ENCODE measurements around the gene TCF25.

TCF25 gene

DNA sequence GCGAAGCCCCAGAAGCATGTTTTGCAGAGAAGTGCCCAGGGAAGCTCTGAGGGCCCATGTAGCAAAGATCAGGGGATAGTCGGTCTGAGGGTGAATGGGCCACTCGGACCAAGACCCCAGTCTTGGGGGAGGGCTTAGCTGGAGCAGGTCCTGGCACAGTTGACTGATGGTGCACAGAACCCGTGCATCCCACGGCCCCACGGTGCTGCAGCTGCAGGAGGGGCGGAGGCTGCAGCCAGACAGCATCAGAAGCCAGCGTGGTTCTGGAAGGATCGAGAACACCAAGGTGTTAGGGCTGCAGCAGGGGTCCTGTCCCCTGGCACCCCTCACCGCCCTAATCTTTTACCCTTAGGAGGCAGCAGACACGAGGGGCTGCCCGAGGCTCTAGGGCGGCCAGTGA lies 38.8 kb downstream of the TCF25 start:
- no peak for TF ChIP-seq TCF12 (IDR thresholded peaks at IDR 0.05; ENCODE audit: low read depth)
- no peak for TF ChIP-seq ZBTB7A (IDR thresholded peaks at IDR 0.05; ENCODE audit: low read depth)
- no peak for TF ChIP-seq TAF1 (IDR thresholded peaks at IDR 0.05; ENCODE audit: low read depth)
- no peak for TF ChIP-seq EGR1 (IDR thresholded peaks at IDR 0.05)
- no peak for TF ChIP-seq RAD21 (IDR thresholded peaks at IDR 0.05; ENCODE audit: low read depth)
- TF ChIP-seq, protein P1, sequence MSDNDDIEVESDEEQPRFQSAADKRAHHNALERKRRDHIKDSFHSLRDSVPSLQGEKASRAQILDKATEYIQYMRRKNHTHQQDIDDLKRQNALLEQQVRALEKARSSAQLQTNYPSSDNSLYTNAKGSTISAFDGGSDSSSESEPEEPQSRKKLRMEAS (IDR thresholded peaks at IDR 0.05): no peak
- TF ChIP-seq, protein P2, sequence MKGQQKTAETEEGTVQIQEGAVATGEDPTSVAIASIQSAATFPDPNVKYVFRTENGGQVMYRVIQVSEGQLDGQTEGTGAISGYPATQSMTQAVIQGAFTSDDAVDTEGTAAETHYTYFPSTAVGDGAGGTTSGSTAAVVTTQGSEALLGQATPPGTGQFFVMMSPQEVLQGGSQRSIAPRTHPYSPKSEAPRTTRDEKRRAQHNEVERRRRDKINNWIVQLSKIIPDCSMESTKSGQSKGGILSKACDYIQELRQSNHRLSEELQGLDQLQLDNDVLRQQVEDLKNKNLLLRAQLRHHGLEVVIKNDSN (IDR thresholded peaks at IDR 0.05): no peak
- TF ChIP-seq, protein P3, sequence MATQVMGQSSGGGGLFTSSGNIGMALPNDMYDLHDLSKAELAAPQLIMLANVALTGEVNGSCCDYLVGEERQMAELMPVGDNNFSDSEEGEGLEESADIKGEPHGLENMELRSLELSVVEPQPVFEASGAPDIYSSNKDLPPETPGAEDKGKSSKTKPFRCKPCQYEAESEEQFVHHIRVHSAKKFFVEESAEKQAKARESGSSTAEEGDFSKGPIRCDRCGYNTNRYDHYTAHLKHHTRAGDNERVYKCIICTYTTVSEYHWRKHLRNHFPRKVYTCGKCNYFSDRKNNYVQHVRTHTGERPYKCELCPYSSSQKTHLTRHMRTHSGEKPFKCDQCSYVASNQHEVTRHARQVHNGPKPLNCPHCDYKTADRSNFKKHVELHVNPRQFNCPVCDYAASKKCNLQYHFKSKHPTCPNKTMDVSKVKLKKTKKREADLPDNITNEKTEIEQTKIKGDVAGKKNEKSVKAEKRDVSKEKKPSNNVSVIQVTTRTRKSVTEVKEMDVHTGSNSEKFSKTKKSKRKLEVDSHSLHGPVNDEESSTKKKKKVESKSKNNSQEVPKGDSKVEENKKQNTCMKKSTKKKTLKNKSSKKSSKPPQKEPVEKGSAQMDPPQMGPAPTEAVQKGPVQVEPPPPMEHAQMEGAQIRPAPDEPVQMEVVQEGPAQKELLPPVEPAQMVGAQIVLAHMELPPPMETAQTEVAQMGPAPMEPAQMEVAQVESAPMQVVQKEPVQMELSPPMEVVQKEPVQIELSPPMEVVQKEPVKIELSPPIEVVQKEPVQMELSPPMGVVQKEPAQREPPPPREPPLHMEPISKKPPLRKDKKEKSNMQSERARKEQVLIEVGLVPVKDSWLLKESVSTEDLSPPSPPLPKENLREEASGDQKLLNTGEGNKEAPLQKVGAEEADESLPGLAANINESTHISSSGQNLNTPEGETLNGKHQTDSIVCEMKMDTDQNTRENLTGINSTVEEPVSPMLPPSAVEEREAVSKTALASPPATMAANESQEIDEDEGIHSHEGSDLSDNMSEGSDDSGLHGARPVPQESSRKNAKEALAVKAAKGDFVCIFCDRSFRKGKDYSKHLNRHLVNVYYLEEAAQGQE (IDR thresholded peaks at IDR 0.05; ENCODE audit: low read depth): no peak
- TF ChIP-seq TEAD4 (IDR thresholded peaks at IDR 0.05): no peak
- TF ChIP-seq EP300 (IDR thresholded peaks at IDR 0.05; ENCODE audit: borderline replicate concordance): no peak
- no peak for TF ChIP-seq CREB1 (IDR thresholded peaks at IDR 0.05; ENCODE audit: low read depth)
- no peak for TF ChIP-seq FOXM1 (IDR thresholded peaks at IDR 0.05; ENCODE audit: borderline replicate concordance, low read depth)
- TF ChIP-seq NFIC (IDR thresholded peaks at IDR 0.05): no peak
- TF ChIP-seq YY1 (IDR thresholded peaks at IDR 0.05; ENCODE audit: low read depth): no peak

DNA sequence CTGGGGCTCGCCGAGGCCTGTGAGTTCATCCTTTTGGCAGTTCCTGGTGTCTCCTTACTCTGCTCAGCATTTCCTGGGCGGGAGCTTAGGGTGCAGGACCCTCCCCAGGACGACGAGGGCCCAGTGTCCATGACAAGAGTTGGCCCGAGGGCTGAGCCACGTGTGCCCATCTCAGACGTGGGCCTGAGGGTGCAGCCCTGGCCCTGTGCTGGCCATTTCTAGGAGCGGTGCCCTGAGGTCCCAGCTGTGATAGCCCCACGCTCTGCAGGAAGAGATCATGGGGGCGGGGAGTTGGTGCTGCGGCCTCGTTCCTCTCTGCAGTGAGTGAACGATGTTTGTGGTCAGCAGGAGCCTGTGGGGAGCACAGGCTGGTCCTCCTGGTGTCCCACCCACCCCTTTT lies 39.2 kb downstream of the TCF25 start:
- TF ChIP-seq EP300 (IDR thresholded peaks at IDR 0.05; ENCODE audit: borderline replicate concordance) (no peak), FOXM1 (IDR thresholded peaks at IDR 0.05; ENCODE audit: borderline replicate concordance, low read depth) (no peak), NFIC (IDR thresholded peaks at IDR 0.05) (no peak), ZBTB7A (IDR thresholded peaks at IDR 0.05; ENCODE audit: low read depth) (no peak), CEBPB (IDR thresholded peaks at IDR 0.05) (no peak), TAF1 (IDR thresholded peaks at IDR 0.05; ENCODE audit: low read depth) (no peak), CREB1 (IDR thresholded peaks at IDR 0.05; ENCODE audit: low read depth) (no peak)
- TF ChIP-seq, protein P1 (IDR thresholded peaks at IDR 0.05): no peak
- TF ChIP-seq, protein P2 (IDR thresholded peaks at IDR 0.05): no peak
- TF ChIP-seq, protein P3 (IDR thresholded peaks at IDR 0.05; ENCODE audit: low read depth): no peak

DNA sequence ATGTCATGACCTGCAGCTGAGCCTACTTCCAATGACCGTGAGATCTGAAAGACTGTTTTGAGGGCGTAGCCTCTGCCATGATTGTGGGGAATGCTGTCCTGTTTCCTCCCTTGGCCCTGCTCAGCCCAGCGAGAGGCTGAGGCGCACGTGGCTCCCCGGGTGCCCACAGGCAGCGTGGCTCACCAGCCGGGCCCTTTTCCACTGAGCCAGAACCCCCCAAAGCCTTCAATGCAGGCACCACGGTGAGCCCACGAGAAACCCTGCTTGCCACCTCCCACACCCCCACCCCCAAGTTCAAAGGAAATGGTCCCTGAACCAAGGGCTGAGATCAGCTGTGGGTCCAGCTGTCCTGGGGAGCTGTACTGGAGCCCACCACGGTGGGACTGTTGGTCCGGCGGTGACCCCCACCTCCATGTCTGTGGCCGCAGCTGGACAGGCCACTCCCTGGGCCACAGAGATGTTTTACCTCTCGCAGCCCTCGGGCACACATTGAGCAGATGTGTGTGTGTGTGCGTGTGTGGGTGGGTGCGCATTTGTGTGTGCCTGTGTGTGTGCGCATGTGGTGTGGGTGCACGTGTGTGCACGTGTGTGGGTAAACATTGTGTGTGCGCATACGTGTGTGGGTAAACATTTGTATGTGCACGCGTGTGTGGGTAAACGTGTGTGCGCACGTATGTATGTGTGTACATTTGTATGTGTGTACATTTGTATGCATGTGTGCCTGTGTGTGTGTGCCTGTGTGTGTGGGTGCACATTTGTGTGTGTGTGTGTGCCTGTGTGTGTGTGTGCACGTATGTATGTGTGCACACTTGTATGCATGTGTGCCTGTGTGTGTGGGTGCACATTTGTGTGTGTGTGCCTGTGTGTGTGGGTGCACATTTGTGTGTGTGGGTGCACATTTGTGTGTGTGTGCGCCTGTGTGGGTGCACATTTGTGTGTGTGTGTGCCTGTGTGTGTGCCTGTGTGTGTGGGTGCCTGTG lies 40.3 kb downstream of the TCF25 start:
- no peak for TF ChIP-seq CEBPB (IDR thresholded peaks at IDR 0.05)
- no peak for TF ChIP-seq EGR1 (IDR thresholded peaks at IDR 0.05)
- no peak for TF ChIP-seq YY1 (IDR thresholded peaks at IDR 0.05; ENCODE audit: low read depth)
- TF ChIP-seq RAD21 (IDR thresholded peaks at IDR 0.05; ENCODE audit: low read depth): no peak
- TF ChIP-seq FOXM1 (IDR thresholded peaks at IDR 0.05; ENCODE audit: borderline replicate concordance, low read depth): no peak
- TF ChIP-seq CREB1 (IDR thresholded peaks at IDR 0.05; ENCODE audit: low read depth): no peak
- TF ChIP-seq, protein P3 (IDR thresholded peaks at IDR 0.05; ENCODE audit: low read depth): no peak
- TF ChIP-seq, protein P1 (IDR thresholded peaks at IDR 0.05): no peak
- no peak for TF ChIP-seq TEAD4 (IDR thresholded peaks at IDR 0.05)
- TF ChIP-seq ZBTB7A (IDR thresholded peaks at IDR 0.05; ENCODE audit: low read depth): no peak
- TF ChIP-seq EP300 (IDR thresholded peaks at IDR 0.05; ENCODE audit: borderline replicate concordance): no peak
- TF ChIP-seq, protein P2 (IDR thresholded peaks at IDR 0.05): no peak
- no peak for TF ChIP-seq TCF12 (IDR thresholded peaks at IDR 0.05; ENCODE audit: low read depth)
- no peak for TF ChIP-seq TAF1 (IDR thresholded peaks at IDR 0.05; ENCODE audit: low read depth)
- no peak for TF ChIP-seq NFIC (IDR thresholded peaks at IDR 0.05)

Data from Ishikawa (cell line).